ENCODE results near the gene HEBP2. TPM values are rescaled to one million over a fixed set of nuclear protein-coding genes. Genes with fewer than 3 reads are reported as not detected.

Gene HEBP2
- total and polyA plus RNA-seq, 9 donors = 24.9 to 46.3 (median 35.5) TPM

- H3K27ac ChIP-seq (ENCODE audit: low read length) = no peak overlapping the region
- H3K36me3 ChIP-seq (ENCODE audit: control insufficient read depth, insufficient read depth, low read length) = no peaks in the 10 kb centered on the region
- H3K4me3 ChIP-seq (ENCODE audit: low read length) = no peak overlapping the region
- no peak for DNase-seq
- no peaks in the 10 kb centered on the region for H3K27me3 ChIP-seq (ENCODE audit: control insufficient read depth, insufficient read depth, low read length)
- H3K4me1 ChIP-seq (ENCODE audit: control insufficient read depth, insufficient read depth, low read length) = no peaks in the 10 kb centered on the region
- H3K9me3 ChIP-seq (replicated peaks; ENCODE audit: control insufficient read depth, low read depth, low read length) = no peaks in the 10 kb centered on the region
- WGBS (ENCODE audit: insufficient coverage) = 0% methylated on average over 1 of the region's 5 CpGs
Measured at GRCh38 chr6:138396709-138397108, 7.3 kb upstream of the HEBP2 start.

GRCh38 chr6:138397128-138398122 lies 6.6 kb upstream of the HEBP2 start:
- no peaks in the 10 kb centered on the region for H3K27me3 ChIP-seq (ENCODE audit: control insufficient read depth, insufficient read depth, low read length)
- H3K9me3 ChIP-seq (replicated peaks; ENCODE audit: control insufficient read depth, low read depth, low read length) = no peaks in the 10 kb centered on the region
- no peak for DNase-seq
- H3K27ac ChIP-seq (ENCODE audit: low read length) = no peak overlapping the region
- H3K4me3 ChIP-seq (ENCODE audit: low read length) = no peak overlapping the region
- H3K4me1 ChIP-seq (ENCODE audit: control insufficient read depth, insufficient read depth, low read length) = no peaks in the 10 kb centered on the region
- 73% methylated on average over 3 of the region's 8 CpGs for WGBS (ENCODE audit: insufficient coverage)
- no peaks in the 10 kb centered on the region for H3K36me3 ChIP-seq (ENCODE audit: control insufficient read depth, insufficient read depth, low read length)

- DNase-seq = no peak
- peaks cover 2% of the 10 kb centered on the region for H3K36me3 ChIP-seq (ENCODE audit: control insufficient read depth, insufficient read depth, low read length)
- WGBS (ENCODE audit: insufficient coverage) = no CpG with 5 or more reads among the region's 3 CpGs
- H3K4me1 ChIP-seq (ENCODE audit: control insufficient read depth, insufficient read depth, low read length) = peaks cover 13% of the 10 kb centered on the region
- H3K27ac ChIP-seq (ENCODE audit: low read length) = no peak overlapping the region
- H3K9me3 ChIP-seq (replicated peaks; ENCODE audit: control insufficient read depth, low read depth, low read length) = no peaks in the 10 kb centered on the region
- no peaks in the 10 kb centered on the region for H3K27me3 ChIP-seq (ENCODE audit: control insufficient read depth, insufficient read depth, low read length)
- no peak overlapping the region for H3K4me3 ChIP-seq (ENCODE audit: low read length)
Measured at GRCh38 chr6:138400326-138400725, 3.7 kb upstream of the HEBP2 start.

GRCh38 chr6:138401960-138402837 lies 1.8 kb upstream of the HEBP2 start:
- no peak overlapping the region for H3K27ac ChIP-seq (ENCODE audit: low read length)
- H3K4me1 ChIP-seq (ENCODE audit: control insufficient read depth, insufficient read depth, low read length) = peaks cover 13% of the 10 kb centered on the region
- 77% methylated on average over 10 of the region's 14 CpGs for WGBS (ENCODE audit: insufficient coverage)
- no peaks in the 10 kb centered on the region for H3K27me3 ChIP-seq (ENCODE audit: control insufficient read depth, insufficient read depth, low read length)
- no peak for DNase-seq
- H3K36me3 ChIP-seq (ENCODE audit: control insufficient read depth, insufficient read depth, low read length) = peaks cover 9% of the 10 kb centered on the region
- H3K9me3 ChIP-seq (replicated peaks; ENCODE audit: control insufficient read depth, low read depth, low read length) = no peaks in the 10 kb centered on the region
- H3K4me3 ChIP-seq (ENCODE audit: low read length) = no peak overlapping the region

- DNase-seq = no peak
- Histone ChIP-seq H3K4me1 (ENCODE audit: control insufficient read depth, insufficient read depth, low read length) (peaks cover 13% of the 10 kb centered on the region), H3K27ac (ENCODE audit: low read length) (no peak overlapping the region), H3K27me3 (ENCODE audit: control insufficient read depth, insufficient read depth, low read length) (no peaks in the 10 kb centered on the region), H3K9me3 (replicated peaks; ENCODE audit: control insufficient read depth, low read depth, low read length) (no peaks in the 10 kb centered on the region), H3K4me3 (ENCODE audit: low read length) (no peak overlapping the region), H3K36me3 (ENCODE audit: control insufficient read depth, insufficient read depth, low read length) (peaks cover 15% of the 10 kb centered on the region)
- 79% methylated on average over 3 of the region's 8 CpGs for WGBS (ENCODE audit: insufficient coverage)
Measured at GRCh38 chr6:138402838-138403187, 1.2 kb upstream of the HEBP2 start.

GRCh38 chr6:138403324-138403800 lies 661 bp upstream of the HEBP2 start:
- WGBS (ENCODE audit: insufficient coverage) = 2% methylated on average over 30 of the region's 30 CpGs
- H3K4me1 ChIP-seq (ENCODE audit: control insufficient read depth, insufficient read depth, low read length) = peaks cover 13% of the 10 kb centered on the region
- H3K36me3 ChIP-seq (ENCODE audit: control insufficient read depth, insufficient read depth, low read length) = peaks cover 19% of the 10 kb centered on the region
- H3K27me3 ChIP-seq (ENCODE audit: control insufficient read depth, insufficient read depth, low read length) = no peaks in the 10 kb centered on the region
- H3K9me3 ChIP-seq (replicated peaks; ENCODE audit: control insufficient read depth, low read depth, low read length) = no peaks in the 10 kb centered on the region
- H3K27ac ChIP-seq (ENCODE audit: low read length) = peak overlapping the region; percentile 86
- peak overlapping the region; percentile 83 for H3K4me3 ChIP-seq (ENCODE audit: low read length)
- peak; percentile 42 for DNase-seq

- H3K4me1 ChIP-seq (ENCODE audit: control insufficient read depth, insufficient read depth, low read length) = peaks cover 13% of the 10 kb centered on the region
- H3K27ac ChIP-seq (ENCODE audit: low read length) = peak overlapping the region; percentile 59
- WGBS (ENCODE audit: insufficient coverage) = 3% methylated on average over 21 of the region's 35 CpGs
- H3K27me3 ChIP-seq (ENCODE audit: control insufficient read depth, insufficient read depth, low read length) = no peaks in the 10 kb centered on the region
- no peaks in the 10 kb centered on the region for H3K9me3 ChIP-seq (replicated peaks; ENCODE audit: control insufficient read depth, low read depth, low read length)
- H3K36me3 ChIP-seq (ENCODE audit: control insufficient read depth, insufficient read depth, low read length) = peaks cover 30% of the 10 kb centered on the region
- peak overlapping the region; percentile 83 for H3K4me3 ChIP-seq (ENCODE audit: low read length)
- peak; percentile 47 for DNase-seq
Measured at GRCh38 chr6:138404666-138405337, 779 bp downstream of the HEBP2 start.

GRCh38 chr6:138405816-138406413 lies 1.9 kb downstream of the HEBP2 start:
- H3K36me3 ChIP-seq (ENCODE audit: control insufficient read depth, insufficient read depth, low read length) = peaks cover 36% of the 10 kb centered on the region
- no CpG with 5 or more reads among the region's 5 CpGs for WGBS (ENCODE audit: insufficient coverage)

GRCh38 chr6:138406443-138406842 lies 2.4 kb downstream of the HEBP2 start:
- DNase-seq = no peak
- Histone ChIP-seq H3K4me3 (ENCODE audit: low read length) (no peak overlapping the region), H3K27me3 (ENCODE audit: control insufficient read depth, insufficient read depth, low read length) (no peaks in the 10 kb centered on the region), H3K9me3 (replicated peaks; ENCODE audit: control insufficient read depth, low read depth, low read length) (no peaks in the 10 kb centered on the region), H3K27ac (ENCODE audit: low read length) (no peak overlapping the region), H3K36me3 (ENCODE audit: control insufficient read depth, insufficient read depth, low read length) (peaks cover 39% of the 10 kb centered on the region), H3K4me1 (ENCODE audit: control insufficient read depth, insufficient read depth, low read length) (peaks cover 13% of the 10 kb centered on the region)
- WGBS (ENCODE audit: insufficient coverage) = no CpG with 5 or more reads among the region's 2 CpGs

More at GRCh38 chr6:138405816-138406413, 1.9 kb downstream of the HEBP2 start:
- Histone ChIP-seq H3K4me3 (ENCODE audit: low read length) (no peak overlapping the region), H3K9me3 (replicated peaks; ENCODE audit: control insufficient read depth, low read depth, low read length) (no peaks in the 10 kb centered on the region), H3K4me1 (ENCODE audit: control insufficient read depth, insufficient read depth, low read length) (peaks cover 13% of the 10 kb centered on the region), H3K27me3 (ENCODE audit: control insufficient read depth, insufficient read depth, low read length) (no peaks in the 10 kb centered on the region), H3K27ac (ENCODE audit: low read length) (no peak overlapping the region)
- DNase-seq = no peak
